HepG2 (cell line): Measurements from ENCODE around the gene LYZL6. TPM values are rescaled to one million over a fixed set of nuclear protein-coding genes. Genes with fewer than 3 reads are reported as not detected.

Experiments used
- ATAC-seq: fragments of 200-7000 bp; cut with Tn5 transposase; 3 replicates; pipeline ENCODE4 v1.9.1; 2020; ENCODE audit warnings: mild to moderate bottlenecking, moderate library complexity
- BruUV-seq: library from RNA; stranded (reverse); fragments of 400-500 nt; replicated peaks from 2 replicates; lab custom pipeline; 2021; lab: Mats Ljungman, UMichigan
- CTCF ChIA-PET: fragments of 300-600 bp; formaldehyde crosslinking; extraction: SDS; loops from one replicate; lab custom pipeline; 2021; ENCODE audit warnings: low total read pairs, inconsistent platforms, low intra/inter-chr PET ratio; lab: Yijun Ruan, JAX
- POLR2A ChIA-PET: fragments of 350-600 bp; sonication (Branson Sonifier 250); formaldehyde crosslinking; loops from one replicate; lab custom pipeline; 2020; ENCODE audit warnings: antibody characterized with exemption, inconsistent platforms; lab: Yijun Ruan, JAX
- DNase-seq: peaks from one replicate; pipeline ENCODE4 v3.0.0-alpha.2; 2015; ENCODE audit warnings: low spot score
- FAIRE-seq: peaks from 3 replicates; lab custom pipeline; 2011; peaks lifted over from hg19 to GRCh38; lab: Jason Lieb, UNC
- H2AFZ ChIP-seq: one replicate; pipeline ENCODE4 v1.6.1; 2011; ENCODE audit warnings: low read length, inconsistent platforms
- H3K27ac ChIP-seq: fragments of 300-600 bp; 3 replicates; pipeline ENCODE4 v1.8.0; 2011; ENCODE audit warnings: mixed run types, mild to moderate bottlenecking, mixed read lengths, low read length, inconsistent platforms; ENCODE audit not compliant: insufficient read depth; ENCODE audit errors: extremely low read length
- H3K27me3 ChIP-seq, 2 experiments: fragments of 200-600 bp in 1 of 2; 2 replicates in 1 of 2; 3 replicates in 1 of 2; pipeline versions ENCODE4 v1.6.0 to v1.8.0; 2011; ENCODE audit warnings: low read length in 2 of 2, mild to moderate bottlenecking in 2 of 2, moderate library complexity in 2 of 2, inconsistent platforms in 1 of 2; ENCODE audit not compliant: insufficient read depth in 2 of 2, control insufficient read depth in 1 of 2
- H3K36me3 ChIP-seq, 2 experiments: fragments of 200-600 bp in 1 of 2; replicated peaks in 1 of 2; 2 replicates in 1 of 2; 3 replicates in 1 of 2; pipeline versions ENCODE4 v1.5.1 to v1.8.0; 2011; ENCODE audit warnings: low read length in 2 of 2, inconsistent platforms in 1 of 2; ENCODE audit not compliant: insufficient read depth in 2 of 2, control insufficient read depth in 1 of 2
- H3K4me1 ChIP-seq: 2 replicates; pipeline ENCODE4 v1.5.1; 2012; ENCODE audit warnings: low read length, inconsistent platforms; ENCODE audit not compliant: insufficient read depth
- H3K4me2 ChIP-seq: 2 replicates; pipeline ENCODE4 v1.6.0; 2011; ENCODE audit warnings: low read depth, low read length, inconsistent platforms
- H3K4me3 ChIP-seq, 3 experiments: fragments of 200-600 bp in 1 of 3; sonication (generic), shearing (Covaris generic) in 1 of 3; replicated peaks in 1 of 3; 2 replicates each; pipeline ENCODE4 v1.5.1; 2011 to 2016; ENCODE audit warnings: low read length in 3 of 3, inconsistent platforms in 2 of 3, low read depth in 2 of 3, mild to moderate bottlenecking in 2 of 3, control low read depth in 1 of 3, mixed read lengths in 1 of 3; ENCODE audit not compliant: insufficient read depth in 1 of 3
- H3K79me2 ChIP-seq: one replicate; pipeline ENCODE4 v1.6.1; 2011; ENCODE audit warnings: low read length, inconsistent platforms; ENCODE audit not compliant: insufficient read depth
- H3K9ac ChIP-seq: 2 replicates; pipeline ENCODE4 v1.6.0; 2011; ENCODE audit warnings: mild to moderate bottlenecking, low read depth, low read length, inconsistent platforms; ENCODE audit not compliant: insufficient read depth
- H3K9me3 ChIP-seq: 2 replicates; pipeline ENCODE4 v1.5.1; 2012; ENCODE audit warnings: mild to moderate bottlenecking, low read length
- H4K20me1 ChIP-seq: 2 replicates; pipeline ENCODE4 v1.6.0; 2011; ENCODE audit warnings: inconsistent platforms, mild to moderate bottlenecking, low read length, moderate library complexity; ENCODE audit not compliant: insufficient read depth
- RFX3 ChIP-seq: IDR thresholded peaks from 2 replicates; pipeline ENCODE4 v1.6.1; 2016; ENCODE audit warnings: missing biosample characterization, missing genetic modification reagents
- TMF1 ChIP-seq: sonication (generic); formaldehyde crosslinking; IDR thresholded peaks from 2 replicates; pipeline ENCODE4 v1.8.1; 2022; ENCODE audit warnings: low read depth, missing genetic modification reagents
- U2AF1 ChIP-seq: fragments of 200-400 bp; formaldehyde crosslinking; optimal IDR thresholded peaks from 2 replicates; pipeline ENCODE3; 2017; ENCODE audit warnings: mild to moderate bottlenecking, low read depth, low read length
- ZNF18 ChIP-seq: sonication (generic); formaldehyde crosslinking; IDR thresholded peaks from 2 replicates; pipeline ENCODE4 v1.8.0; 2022; ENCODE audit warnings: mild to moderate bottlenecking, missing genetic modification reagents; ENCODE audit not compliant: insufficient replicate concordance
- ZNF354B ChIP-seq: sonication (generic); formaldehyde crosslinking; IDR thresholded peaks from 2 replicates; pipeline ENCODE4 v1.8.0; 2022; ENCODE audit warnings: mild to moderate bottlenecking, missing genetic modification reagents
- ZNF788 ChIP-seq: sonication (generic); formaldehyde crosslinking; IDR thresholded peaks from 2 replicates; pipeline ENCODE4 v1.5.0; 2020; ENCODE audit warnings: mild to moderate bottlenecking, missing genetic modification reagents, borderline replicate concordance
- ZNF879 ChIP-seq: sonication (generic); formaldehyde crosslinking; IDR thresholded peaks from 2 replicates; pipeline ENCODE4 v1.8.1; 2023; ENCODE audit warnings: missing genetic modification reagents
- WGBS: methylation state at CpG from one replicate; pipeline ENCODE4 v1.1.6; 2017; ENCODE audit warnings: low lambda C conversion rate; 5-methylcytosine and 5-hydroxymethylcytosine counted together
- in situ Hi-C: cut with HindIII; loops from 2 replicates; pipeline ENCODE4 v1.10.0; 2017; ENCODE audit warnings: low pct_unique_long_range_greater_than_20kb; ENCODE audit not compliant: extremely low pct_ligation_motif_present
- intact Hi-C: fragments of 100-400 bp; cut with micrococcal nuclease; formaldehyde crosslinking; loops from one replicate; pipeline ENCODE4 v1.10.0; 2022; ENCODE audit not compliant: unreplicated experiment
- polyA plus RNA-seq, 8 experiments: library from polyadenylated mRNA; depleted of rRNA in 3 of 8; stranded (reverse) in 7 of 8; unstranded in 1 of 8; fragments of >200 nt; fragmentation: Illumina TruSeq in 4 of 8; extraction: Trizol in 4 of 8; gene quantifications; 2 replicates each; pipeline versions ENCODE4 v1.2.1 to v1.2.3, GENCODE V29; 2011 to 2016; ENCODE audit warnings: low read depth in 4 of 8, missing spikeins in 1 of 8, mixed read lengths in 1 of 8; ENCODE audit not compliant: insufficient read depth in 1 of 8
- total RNA-seq, 5 experiments: library from RNA; depleted of rRNA; stranded (reverse); fragments of >200 nt; fragmentation: Illumina TruSeq; extraction: Trizol; gene quantifications; 2 replicates each; pipeline ENCODE4 v1.2.3, GENCODE V29; 2016; ENCODE audit warnings: low read depth in 1 of 5
- TF ChIP-seq, protein P1 (sequence below): sonication (generic); formaldehyde crosslinking; IDR thresholded peaks from 2 replicates; pipeline ENCODE4 v1.5.0; 2020; ENCODE audit warnings: mild to moderate bottlenecking, missing genetic modification reagents

LYZL6 gene
- total and polyA plus RNA-seq, 2 of the 13 experiments (the other 11 are each of a cell fraction or from before 2014, with no cell fraction given): not detected

GRCh38 chr17:35895636-35896587, 47.6 kb downstream of the LYZL6 start:
- TF ChIP-seq TMF1 (CRISPR knock-in tag) (no peak), U2AF1 (no peak), ZNF18 (no peak), ZNF788 (no peak), ZNF879 (CRISPR knock-in tag) (no peak), RFX3 (CRISPR knock-in tag) (no peak), ZNF354B (CRISPR knock-in tag) (no peak)
- TF ChIP-seq, protein P1, sequence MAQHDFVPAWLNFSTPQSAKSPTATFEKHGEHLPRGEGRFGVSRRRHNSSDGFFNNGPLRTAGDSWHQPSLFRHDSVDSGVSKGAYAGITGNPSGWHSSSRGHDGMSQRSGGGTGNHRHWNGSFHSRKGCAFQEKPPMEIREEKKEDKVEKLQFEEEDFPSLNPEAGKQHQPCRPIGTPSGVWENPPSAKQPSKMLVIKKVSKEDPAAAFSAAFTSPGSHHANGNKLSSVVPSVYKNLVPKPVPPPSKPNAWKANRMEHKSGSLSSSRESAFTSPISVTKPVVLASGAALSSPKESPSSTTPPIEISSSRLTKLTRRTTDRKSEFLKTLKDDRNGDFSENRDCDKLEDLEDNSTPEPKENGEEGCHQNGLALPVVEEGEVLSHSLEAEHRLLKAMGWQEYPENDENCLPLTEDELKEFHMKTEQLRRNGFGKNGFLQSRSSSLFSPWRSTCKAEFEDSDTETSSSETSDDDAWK (CRISPR knock-in tag): no peak
- H3K4me2 ChIP-seq: no peak overlapping the region
- ATAC-seq (no peak), FAIRE-seq (no peak), DNase-seq (no peak)
- no peaks in the 10 kb centered on the region for H3K9me3 ChIP-seq
- H3K27me3 ChIP-seq: peaks cover 1 to 3% of the 10 kb centered on the region in 2 experiments; a peak in 2 of 5 replicates
- H3K36me3 ChIP-seq: no peaks in the 10 kb centered on the region
- H3K27ac ChIP-seq: no peak overlapping the region
- no TSS peak for BruUV-seq
- no peak overlapping the region for H3K4me3 ChIP-seq
- intact Hi-C loops: no loop called here
- no peaks in the 10 kb centered on the region for H3K4me1 ChIP-seq
- 51% methylated on average over 14 of the region's 14 CpGs for WGBS
- H4K20me1 ChIP-seq: no peaks in the 10 kb centered on the region
- H3K79me2 ChIP-seq: no peaks in the 10 kb centered on the region
- no peak overlapping the region for H2AFZ ChIP-seq
- H3K9ac ChIP-seq: no peak overlapping the region
- POLR2A ChIA-PET: no interaction called here
- CTCF ChIA-PET: no interaction called here
- in situ Hi-C loops: no loop called here
